GM12874 (cell line): ENCODE measurements around the gene DLX5.

Experiments
- TF ChIP-seq, protein P1 (sequence below): IDR thresholded peaks from 2 replicates; pipeline ENCODE4 v1.5.1; 2011; ENCODE audit warnings: low read depth, mild to moderate bottlenecking, control low read depth, low read length, moderate library complexity; ENCODE audit not compliant: insufficient read depth

Gene DLX5

DNA sequence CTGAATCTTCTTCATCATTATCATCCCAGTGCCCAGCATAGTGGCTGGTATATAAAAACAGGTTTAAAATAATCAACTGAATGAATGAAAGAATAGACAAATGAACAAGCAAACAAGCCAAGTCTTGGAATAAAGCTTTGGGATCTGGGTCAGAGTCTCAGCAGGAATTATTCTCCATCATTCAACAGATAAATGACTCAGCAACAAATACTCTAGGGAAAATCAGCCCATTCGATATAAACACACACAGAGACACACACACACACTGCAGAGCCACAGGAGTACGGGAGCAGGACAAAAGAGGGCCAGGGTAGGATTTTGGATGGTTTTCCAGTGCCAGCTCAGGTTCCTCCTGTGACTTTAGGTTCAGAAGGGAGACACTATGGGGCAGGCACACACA lies 48.5 kb downstream of the DLX5 start:
- TF ChIP-seq, protein P1, sequence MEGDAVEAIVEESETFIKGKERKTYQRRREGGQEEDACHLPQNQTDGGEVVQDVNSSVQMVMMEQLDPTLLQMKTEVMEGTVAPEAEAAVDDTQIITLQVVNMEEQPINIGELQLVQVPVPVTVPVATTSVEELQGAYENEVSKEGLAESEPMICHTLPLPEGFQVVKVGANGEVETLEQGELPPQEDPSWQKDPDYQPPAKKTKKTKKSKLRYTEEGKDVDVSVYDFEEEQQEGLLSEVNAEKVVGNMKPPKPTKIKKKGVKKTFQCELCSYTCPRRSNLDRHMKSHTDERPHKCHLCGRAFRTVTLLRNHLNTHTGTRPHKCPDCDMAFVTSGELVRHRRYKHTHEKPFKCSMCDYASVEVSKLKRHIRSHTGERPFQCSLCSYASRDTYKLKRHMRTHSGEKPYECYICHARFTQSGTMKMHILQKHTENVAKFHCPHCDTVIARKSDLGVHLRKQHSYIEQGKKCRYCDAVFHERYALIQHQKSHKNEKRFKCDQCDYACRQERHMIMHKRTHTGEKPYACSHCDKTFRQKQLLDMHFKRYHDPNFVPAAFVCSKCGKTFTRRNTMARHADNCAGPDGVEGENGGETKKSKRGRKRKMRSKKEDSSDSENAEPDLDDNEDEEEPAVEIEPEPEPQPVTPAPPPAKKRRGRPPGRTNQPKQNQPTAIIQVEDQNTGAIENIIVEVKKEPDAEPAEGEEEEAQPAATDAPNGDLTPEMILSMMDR, result no peak

GRCh38 chr7:96973986-96974385 lies 50.6 kb downstream of the DLX5 start:
- TF ChIP-seq, protein P1, result no peak

- TF ChIP-seq, protein P1, result no peak
Observed at GRCh38 chr7:96970739-96971138, 53.9 kb downstream of the DLX5 start.
